ENCODE data around the gene FAM135A.
"Not testable (repeated sequence)": the region's sequence is repeated elsewhere in the genome, so short reads cannot be mapped to it uniquely, and the experiment has no call there.

Gene FAM135A

GRCh38 chr6:70609181-70609580, 195.9 kb downstream of the FAM135A start:
- not testable (repeated sequence) for DNase-seq

Measured in anterior cingulate cortex (tissue), 58 donors.